GM20431 (cell line): ENCODE data around the gene NFILZ.

Source experiments
- in situ Hi-C: fragments of 300-500 bp; cut with MseI, MboI; formaldehyde crosslinking; loops from one replicate; pipeline ENCODE4 v1.15.0; 2020; ENCODE audit warnings: low sequenced_read_pairs; ENCODE audit not compliant: unreplicated experiment

Gene NFILZ

DNA sequence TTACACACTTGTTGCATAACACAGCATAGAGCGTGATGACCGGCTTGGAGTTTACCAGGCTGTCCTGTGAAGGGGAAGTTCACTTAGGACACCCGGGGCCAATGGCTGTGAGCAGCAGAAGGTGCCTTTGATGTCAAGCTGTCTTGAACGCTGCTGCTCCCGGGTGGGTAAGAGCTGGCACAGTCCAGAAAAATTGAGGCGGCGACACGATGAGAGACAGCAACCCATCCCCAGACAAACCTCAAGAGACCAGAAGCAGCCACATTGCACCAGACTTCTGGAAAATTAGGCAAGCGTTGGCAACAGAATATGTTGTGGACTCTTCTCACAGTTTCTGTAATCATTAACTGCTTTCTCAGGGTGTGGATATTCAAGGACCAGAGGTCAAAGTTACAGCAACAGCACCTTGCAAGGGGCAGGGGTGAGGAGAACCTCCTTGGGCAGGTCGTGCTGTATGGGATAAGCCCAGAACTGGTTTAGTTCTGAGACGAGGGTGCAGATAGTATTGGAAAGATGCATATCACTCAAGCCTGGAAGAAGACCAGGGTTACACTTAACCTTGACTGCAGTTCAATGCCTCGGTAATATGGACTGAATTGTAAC, 10.1 kb downstream of the NFILZ start:
- in situ Hi-C loops: no loop called here

DNA sequence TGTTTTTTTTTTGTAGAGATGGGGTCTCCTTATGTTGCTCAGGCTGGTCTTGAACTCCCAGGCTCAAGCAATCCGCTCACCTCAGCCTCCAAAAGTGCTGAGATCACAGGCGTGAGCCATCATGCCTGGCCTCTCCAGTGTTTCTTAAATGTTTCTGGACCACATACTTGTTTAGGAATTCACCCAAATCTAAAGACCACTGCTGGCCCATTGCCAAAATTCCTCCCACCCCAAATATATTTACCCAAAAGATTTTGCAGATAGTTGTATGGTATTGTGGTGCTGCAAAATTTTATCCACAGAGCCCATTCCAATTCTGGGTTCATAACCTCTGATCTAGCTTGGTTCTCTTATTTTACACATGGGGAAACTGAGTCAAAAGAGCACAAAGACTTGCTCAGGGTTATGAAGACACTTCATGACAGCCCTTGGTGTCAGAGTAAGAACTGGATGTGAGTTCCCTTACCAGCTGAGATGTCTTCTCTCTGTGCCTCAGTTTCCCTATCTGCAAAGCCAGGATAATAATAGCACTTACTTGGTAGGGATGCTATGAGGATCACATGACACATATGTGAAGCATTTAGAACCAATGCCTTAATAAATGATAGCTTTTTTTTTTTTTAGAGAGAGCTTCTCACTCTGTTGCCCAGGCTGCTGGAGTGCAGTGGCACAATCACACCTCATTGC, 10.9 kb downstream of the NFILZ start:
- in situ Hi-C loops: no loop called here

DNA sequence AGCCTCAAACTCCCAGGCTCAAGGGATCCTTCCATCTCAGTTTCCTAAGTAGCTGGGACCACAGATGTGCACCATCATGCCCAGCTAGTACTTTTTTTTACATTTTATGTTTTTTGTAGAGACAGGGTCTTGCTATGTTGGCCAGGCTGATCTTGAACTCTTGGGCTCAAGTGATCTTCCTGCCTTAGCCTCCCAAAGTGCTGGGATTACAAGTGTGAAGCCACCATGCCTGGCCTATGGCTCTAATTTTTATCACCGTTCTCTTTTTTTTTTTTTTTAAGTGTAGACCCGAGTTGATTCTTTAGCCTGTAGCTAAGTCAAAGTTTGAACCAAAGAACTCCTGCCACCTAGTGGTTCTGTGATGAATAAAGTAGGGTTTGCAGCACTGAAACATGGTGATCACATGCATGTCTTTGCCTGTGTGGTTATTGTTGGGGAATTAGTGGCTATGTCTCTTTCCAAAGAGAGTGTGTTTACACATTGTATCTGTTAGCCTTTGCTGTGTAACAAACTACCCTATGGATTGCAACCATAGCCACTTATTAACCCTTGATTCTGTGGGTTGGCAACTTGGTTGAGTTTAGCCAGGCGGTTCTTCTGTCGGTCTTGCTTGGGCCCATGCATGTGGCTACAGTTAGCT, 11.6 kb downstream of the NFILZ start:
- in situ Hi-C loops: no loop called here

DNA sequence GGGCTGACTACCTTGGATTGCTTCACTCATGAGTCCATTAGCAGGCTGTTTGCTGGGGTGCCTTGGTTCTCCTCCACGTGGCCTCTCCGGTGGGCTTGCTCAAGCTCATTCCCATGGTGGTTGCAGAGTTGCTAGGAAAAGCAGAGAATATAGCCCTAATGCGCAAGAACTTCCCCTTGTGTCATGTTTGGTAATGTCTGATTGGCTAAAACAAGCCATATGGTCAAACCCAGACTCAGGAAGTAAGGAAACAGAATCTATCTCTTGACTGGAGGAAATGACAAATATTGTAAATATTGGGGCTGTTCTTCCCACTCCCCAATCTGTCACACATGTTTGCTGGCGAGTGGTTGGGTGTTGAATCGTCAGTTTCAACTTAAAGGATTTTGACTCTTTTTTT, 12.1 kb downstream of the NFILZ start:
- in situ Hi-C loops: no loop called here

DNA sequence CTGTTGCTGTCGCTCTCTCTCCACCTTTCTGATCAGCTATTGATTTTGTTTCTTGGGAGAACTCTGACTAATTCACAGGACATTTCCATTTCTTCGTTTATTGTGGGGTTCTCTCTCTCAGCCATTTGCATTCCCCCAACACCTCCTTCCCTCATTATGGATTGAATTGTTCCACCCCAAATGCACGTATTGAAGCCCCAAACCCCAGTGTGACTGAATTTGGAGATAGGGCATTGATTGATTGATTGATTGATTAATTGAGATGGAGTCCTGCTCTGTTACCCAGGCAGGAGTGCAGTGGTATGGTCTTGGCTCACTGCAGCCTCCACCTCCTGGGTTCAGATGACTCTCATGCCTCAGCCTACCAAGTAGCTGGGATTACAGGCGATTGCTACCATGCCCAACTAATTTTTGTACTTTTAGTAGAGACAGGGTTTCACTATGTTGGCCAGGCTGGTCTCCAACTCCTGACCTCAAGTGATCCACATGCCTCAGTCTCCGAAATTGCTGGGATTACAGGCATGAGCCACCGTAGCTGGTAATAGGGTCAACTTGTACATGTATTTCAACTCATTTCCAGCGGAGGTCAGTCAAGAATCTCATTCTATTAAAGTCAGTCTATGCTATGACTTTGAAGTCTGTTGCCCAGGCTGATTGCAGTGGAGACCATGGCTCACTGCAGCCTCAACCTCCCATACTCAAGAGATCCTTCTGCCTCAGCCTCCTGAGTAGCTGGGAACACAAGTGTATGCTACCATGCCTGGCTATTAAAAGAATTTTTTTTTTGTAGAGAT, 13.6 kb downstream of the NFILZ start:
- in situ Hi-C loops: no loop called here

DNA sequence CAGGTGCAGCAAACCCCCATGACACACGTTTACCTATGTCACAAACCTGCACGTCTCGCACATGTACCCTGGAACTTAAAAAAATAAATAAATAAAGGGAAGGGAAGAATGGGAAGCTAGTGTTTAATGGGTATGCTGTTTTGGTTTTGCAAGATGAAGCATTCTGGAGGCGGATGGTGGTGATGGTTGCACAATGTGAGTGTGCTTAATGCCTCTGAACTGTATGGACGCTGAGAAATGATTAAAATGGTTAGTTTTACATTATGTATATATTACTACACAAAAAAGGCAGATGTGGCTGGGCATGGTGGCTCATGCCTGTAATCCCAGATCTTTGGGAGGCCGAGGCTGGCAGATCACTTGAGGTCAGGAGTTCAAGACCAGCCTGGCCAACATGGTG, 17.8 kb downstream of the NFILZ start:
- in situ Hi-C loops: no loop called here

DNA sequence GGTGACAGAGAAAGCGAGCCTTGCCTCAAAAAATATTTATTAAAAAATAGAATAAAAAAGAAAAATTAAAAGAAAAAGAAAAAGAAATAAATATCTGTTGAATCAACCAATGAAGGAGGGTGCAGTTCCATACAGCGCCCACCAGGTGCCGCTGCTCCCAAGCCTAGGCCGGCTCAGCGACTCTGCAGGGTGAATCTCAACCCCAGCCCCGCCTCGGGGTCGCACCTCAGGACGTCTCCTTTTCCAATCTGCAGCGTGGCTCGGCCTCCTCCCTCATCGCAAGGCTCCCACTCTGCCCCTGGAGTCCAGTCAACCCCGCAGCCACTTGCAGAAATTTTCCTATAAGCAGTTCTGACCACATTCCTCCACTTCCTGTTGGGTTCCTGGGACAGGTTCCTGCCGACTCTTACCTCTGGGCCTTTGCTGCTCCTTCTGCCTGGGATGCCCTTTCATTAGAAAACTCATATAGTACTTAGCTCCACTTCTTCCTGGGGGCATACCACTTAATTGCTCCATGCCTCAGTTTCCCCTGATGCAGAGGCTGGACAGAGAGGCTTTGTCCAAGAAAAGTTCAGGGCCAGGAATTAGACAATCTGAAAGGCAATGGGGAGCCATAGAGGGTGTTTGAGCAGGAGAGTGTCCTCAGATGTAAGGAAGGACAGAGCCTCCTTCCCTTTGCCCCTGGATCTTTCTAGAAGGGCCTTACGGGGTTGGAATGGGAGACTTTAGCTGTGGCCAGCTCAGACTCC, 24.3 kb downstream of the NFILZ start:
- in situ Hi-C loops: no loop called here

DNA sequence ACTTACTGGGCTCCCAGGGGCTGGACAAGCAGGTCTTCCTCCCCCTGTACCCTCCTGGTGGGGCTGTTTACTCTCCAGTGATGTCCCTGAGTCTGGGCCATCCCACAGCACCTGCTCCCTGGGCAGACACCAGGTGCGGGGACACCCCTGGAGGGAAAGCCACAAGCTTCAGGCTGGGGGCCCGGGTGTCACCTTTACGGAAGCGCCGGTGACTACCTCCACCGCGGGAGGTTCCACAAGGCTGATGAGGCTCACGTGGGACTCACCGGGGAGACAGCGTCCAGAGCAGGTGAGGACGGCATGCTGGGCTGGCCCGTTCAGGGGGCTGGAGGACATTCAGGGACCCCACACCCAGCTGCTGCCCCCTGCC, 24.9 kb downstream of the NFILZ start:
- in situ Hi-C loops: no loop called here

DNA sequence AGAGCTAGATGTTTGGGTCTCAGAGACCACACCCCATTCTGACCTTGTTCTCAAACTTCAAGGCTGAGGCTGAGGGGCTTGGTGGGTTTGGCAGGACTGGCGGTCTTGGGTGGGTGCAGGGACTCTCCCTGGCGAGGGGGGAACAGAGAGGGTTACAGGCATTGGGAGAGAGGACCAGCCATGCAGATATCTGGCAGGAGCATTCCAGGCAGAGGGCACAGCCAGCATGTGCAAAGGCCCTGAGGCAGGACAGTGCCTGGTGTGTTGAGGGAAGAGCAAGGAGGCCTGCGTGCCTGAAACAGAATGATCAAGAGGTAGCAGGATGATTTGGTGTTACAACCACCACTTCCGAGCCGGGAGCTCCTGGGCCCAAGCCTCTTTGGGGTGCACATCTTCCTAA, 27.4 kb downstream of the NFILZ start:
- in situ Hi-C loops: no loop called here

DNA sequence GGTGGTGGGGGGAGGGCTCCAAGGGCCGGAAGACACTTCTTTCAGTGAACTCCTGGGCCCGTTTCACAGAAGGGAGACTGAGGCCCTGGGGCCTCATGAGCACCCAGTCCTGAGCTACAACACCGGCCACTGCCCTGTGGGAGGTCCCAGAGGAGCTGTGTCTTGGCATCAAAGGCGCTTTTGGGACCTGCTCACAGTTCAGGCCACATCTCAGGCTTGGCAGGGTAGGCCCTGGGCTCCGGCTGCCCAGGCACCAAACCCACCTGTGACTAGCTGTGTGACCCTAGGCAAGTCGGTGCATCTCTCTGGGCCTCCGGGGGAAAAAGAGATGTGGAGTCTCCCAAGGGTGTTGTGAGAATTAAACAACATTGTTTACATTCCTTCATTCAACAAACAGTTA, 29.5 kb downstream of the NFILZ start:
- in situ Hi-C loops: no loop called here

DNA sequence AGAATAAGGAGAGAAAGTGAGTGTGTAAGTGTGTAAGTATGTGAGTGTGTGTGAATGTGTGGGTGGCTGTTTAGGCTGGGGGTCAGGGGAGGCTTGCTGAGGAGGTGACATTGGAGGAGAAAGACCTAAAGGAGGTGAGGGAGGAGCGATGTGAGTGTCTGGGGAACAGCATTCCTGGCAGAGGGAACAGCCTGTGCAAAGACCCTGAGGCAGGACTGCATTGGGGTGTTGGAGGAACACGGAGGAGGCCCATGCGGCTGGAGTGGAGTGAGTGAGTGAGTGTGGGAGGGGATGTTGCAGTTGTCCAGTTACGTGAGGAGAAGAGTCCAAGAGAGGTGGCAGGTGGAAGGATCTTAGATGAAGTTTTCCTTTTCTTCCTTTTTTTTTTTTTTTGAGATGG, 31.8 kb downstream of the NFILZ start:
- in situ Hi-C loops: no loop called here

DNA sequence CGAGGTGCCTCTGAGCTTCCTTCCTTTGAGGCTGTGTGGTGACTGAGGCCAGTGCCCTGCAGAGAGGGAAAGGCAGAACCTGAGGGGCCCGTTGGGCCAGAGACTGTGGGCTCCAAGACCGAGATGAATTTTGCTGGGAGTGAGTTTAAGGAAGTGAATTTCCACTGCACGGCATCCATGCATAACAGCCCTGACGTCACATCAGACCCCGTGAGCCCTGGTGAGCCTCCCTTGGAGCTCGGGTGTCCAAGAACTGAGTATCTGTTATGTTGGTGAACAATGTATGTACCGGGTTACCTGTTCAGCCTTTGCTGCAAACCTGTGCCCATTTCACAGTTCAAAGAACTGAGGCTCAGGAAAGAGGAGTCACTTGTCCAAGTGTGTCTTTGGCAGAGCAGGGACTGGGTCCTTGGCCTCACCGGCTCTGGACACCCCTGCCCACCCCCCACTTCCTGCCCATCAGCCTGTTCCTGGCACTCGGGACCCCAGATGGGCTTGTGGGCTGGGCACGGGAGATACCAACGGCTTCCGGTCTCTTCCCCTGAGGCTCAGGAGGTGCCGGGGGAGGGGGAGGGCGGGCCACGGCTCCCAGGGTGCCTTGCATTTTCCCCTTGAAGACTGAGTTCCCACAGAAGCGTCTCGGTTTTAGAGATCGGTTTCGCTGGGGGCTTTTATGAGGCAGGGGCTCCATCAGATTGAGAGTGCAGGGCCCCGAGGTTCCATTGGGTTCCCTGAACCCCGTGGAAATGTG, 33.7 kb downstream of the NFILZ start:
- in situ Hi-C loops: no loop called here

DNA sequence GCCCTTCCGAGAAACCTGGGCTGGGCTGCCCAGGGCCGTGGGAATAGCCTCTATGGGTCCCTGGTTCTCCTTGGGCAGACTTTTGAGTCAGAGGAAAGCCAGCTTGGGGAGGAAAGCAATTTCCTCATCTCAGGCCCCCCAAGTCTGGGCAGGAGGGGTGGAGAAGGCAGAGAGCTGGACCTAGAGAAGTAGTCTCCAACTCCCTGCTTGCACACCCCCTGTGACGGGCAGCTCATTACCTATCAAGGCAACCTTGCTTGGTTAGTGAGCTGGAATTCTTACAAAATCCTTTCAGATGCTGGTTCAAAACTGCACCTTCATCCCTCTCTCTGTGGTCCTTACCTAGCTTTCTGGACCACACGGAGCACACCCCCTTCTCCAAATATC, 34.2 kb downstream of the NFILZ start:
- in situ Hi-C loops: no loop called here

DNA sequence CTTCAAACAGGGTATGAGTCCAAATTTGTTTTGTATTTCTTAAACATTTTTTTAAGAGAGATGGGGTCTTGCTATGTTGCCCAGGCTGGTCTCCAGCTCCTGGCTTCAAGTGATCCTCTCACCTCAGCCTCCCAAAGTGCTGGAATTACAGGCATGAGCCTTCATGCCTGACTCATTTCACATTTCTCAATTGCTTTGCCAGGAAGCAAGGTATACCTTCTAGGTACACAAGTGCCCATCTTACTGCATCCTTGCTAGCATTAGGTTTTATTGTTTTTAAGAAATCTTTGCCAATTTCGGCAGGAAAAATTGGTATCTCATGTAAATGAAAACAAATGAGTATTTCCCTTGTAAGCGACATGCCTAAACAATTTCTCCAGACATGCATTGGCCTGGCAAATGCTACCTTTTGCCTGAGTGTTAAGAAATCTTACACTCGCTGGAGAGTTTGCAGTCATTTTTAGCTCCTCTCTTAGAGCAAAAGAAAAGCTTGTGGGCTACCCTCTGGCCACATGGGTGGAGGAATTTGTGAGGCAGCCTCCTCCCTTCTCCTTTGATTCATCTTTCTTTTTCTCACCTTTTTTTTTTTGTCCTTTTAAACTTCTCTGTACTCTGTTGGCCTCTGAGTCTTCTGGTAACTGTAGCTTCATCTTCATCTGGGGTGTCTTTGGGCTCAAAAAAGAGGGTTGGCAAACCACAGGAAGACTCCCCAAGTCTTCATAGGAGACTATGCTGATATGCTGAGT, 35.2 kb downstream of the NFILZ start:
- in situ Hi-C loops: no loop called here

DNA sequence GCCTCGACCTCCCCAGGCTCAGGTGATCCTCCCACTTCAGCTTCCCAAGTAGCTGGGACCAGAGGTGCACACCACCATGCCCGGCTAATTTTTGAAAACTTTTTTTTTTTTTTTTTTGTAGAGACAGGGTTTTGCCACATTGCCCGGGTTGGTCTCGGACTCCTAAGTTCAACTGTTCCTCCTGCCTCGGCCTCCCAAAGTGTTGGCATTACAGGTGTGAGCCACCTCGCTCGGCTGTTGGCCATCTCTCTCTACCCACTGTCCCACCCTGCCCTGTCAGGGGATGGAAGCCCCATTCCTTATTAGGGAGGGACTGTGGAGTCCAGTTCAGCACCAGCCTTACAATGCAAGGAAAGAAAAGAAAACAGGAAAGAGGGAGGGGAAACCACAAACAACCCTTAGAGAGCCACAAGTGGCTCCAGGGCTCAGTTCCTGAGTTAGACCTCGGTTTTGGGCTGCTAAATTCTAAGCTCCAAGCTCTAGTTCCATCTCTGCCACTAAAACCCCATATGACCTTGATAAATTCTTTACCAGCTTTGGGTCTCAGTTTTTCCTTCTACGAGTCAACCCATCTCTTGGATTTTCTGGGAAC, 36.5 kb downstream of the NFILZ start:
- in situ Hi-C loops: no loop called here

DNA sequence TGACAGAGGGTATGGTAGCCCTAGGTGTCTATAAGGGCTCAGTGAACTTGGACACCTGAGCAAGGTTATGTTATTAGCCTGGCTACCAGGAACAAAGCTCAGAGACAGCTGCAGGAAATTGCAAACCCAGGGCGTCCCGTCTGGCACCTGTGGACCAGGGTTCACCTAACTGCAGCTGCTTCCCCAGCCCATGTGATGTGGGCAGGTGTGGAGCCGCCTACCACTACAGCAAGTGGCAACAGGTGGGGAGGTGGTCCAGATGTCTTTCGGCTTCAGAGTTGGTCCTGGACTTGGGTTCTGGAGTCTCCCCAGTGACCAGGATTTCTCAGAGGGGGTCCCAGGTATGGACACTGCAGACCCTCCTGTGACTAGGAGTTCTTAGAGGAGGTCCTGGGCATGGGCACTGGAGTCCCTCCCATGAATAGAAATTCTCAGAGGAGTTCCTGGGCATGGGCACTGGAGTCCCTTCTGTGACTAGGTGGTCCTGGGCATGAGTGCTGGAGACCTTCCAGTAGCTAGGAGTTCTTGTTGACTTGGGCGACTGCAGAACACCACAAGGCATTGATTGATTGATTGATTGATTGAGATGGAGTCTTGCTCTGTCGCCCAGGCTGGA, 43.0 kb downstream of the NFILZ start:
- in situ Hi-C loops: no loop called here

DNA sequence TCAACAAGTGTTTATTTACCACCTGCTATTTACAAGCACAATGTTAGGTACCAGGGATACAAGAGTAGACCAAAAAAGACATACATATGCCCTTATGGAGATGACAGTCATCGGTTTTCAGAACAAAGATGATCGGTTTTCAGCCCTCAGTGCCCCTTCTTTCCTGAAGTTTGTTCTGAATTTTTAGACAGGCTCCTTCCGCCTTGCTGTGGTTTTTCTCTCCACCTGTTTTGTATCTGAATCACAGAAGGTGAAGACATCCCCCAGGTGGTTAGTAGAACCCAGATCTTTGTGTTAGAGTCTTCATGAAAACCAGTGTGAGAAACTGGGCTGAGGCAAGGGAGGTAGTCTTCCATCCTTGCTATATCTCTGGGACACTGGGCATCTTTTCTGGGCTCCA, 44.6 kb downstream of the NFILZ start:
- in situ Hi-C loops: no loop called here

DNA sequence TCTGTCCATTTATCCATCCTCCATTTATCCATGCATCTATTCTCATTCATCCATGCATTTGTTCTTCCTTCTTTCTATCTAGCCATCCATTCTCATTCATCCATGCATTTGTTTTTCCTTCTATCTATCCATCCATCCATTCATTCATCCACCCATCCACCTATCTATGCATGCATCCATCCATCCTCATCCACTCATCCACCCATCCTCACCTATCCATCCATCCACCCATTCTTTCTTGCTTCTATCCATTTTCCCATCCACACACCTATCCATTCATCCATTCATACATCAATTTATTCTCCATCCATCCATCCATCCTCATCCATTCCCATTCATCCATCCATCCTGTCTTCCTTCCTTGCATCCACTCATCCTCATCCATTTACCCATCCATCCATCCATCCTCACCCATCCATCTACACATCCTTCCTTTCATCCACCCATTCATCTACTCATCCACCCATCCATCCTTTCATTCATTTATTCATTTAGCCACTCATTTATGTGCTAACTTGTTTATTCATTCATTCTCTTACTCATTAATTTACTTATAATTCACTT, 47.9 kb downstream of the NFILZ start:
- in situ Hi-C loops: no loop called here
